NB4 (cell line): Measurements from ENCODE around the gene CCDC13.

Source experiments
- DNase-seq: peaks from one replicate; pipeline ENCODE4 v3.0.0; 2010; ENCODE audit warnings: low read depth
- H3K4me3 ChIP-seq: one replicate; pipeline ENCODE4 v1.5.1; 2011; ENCODE audit warnings: mild to moderate bottlenecking, low read depth, low read length, moderate library complexity
- MYC ChIP-seq: IDR thresholded peaks from 2 replicates; pipeline ENCODE4 v1.6.1; 2011; ENCODE audit warnings: low read depth, low read length
- POLR2A ChIP-seq: IDR thresholded peaks from 2 replicates; pipeline ENCODE4 v1.6.1; 2011; ENCODE audit warnings: mild to moderate bottlenecking; ENCODE audit not compliant: insufficient read length; ENCODE audit errors: extremely low read depth
- TF ChIP-seq, protein P1 (sequence below): IDR thresholded peaks from 2 replicates; pipeline ENCODE4 v1.6.1; 2011; ENCODE audit warnings: low read depth, low read length
- TF ChIP-seq, protein P2 (sequence below): IDR thresholded peaks from one replicate; pipeline ENCODE4 v1.5.1; 2012; ENCODE audit warnings: low read depth, low read length

The CCDC13 gene

DNA sequence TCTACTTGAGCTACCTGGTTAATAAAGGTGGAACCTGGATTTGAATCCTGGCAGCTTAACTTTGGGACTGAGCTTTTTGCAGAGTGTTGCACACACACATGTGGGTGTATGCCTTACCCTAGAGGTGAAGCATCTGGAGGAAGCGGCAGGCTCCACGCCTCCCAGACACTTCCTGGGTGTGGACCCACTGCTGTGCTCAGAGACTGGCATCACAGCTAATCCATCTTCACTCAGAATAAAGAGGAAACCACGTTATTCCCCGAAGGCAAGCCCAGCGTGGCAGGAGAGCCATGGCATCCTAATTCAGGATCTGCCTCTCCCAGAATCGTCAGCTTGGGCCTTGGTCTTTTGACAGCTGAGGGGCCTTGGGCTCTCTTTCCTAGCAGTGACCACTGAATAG is 25.5 kb downstream of the CCDC13 start:
- no peak for TF ChIP-seq MYC
- TF ChIP-seq POLR2A = no peak
- no peak for DNase-seq
- H3K4me3 ChIP-seq = no peak overlapping the region

DNA sequence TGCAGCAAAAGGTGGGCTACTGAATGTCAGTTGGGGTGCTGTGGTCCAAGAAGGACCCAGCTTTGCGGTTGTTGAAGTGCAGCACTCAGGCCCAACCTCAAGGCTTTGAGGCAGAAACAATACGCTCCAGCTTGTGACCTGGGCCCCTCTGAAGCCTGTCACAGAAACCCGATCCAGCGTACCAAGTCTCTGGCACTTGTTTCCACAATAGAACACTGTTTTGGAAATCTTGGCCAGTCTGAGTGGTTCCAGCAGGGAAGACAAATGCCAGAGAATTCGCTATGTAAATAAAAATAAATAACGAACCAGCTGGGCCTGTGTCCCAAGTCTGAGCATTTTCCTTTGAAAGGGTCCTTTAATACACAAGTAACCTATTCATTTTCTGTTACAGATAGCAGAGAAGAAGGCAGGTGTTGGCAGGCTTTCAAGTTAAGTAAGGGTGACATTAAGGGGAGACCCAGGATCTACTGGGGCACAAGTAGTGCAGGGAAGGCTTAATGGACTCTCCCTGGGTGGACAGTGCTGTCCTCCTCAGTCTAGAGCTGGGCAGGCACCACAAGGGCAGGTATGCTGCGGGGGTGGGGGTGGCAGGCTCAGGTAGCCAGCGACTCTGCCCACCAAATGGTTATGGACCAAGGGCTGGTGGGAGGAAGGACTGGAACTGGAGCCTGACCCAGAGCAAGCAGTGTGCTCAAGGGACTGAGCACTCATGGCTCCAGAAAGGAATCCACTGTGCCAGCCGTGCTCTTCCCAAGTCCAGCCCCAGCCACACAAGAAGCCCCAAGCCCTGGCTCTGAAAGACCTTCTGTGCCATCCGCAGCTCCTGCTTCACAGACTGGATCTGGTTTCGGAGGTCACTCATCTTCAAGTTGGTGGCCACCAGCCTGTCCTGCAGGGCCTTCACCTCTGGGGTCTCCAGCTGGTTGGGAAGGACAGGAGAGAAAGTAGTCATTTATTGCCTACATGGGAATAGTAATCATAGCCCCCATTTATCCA is 26.3 kb downstream of the CCDC13 start:
- H3K4me3 ChIP-seq = no peak overlapping the region
- DNase-seq = no peak
- TF ChIP-seq, protein P1, sequence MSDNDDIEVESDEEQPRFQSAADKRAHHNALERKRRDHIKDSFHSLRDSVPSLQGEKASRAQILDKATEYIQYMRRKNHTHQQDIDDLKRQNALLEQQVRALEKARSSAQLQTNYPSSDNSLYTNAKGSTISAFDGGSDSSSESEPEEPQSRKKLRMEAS = no peak
- TF ChIP-seq, protein P2, sequence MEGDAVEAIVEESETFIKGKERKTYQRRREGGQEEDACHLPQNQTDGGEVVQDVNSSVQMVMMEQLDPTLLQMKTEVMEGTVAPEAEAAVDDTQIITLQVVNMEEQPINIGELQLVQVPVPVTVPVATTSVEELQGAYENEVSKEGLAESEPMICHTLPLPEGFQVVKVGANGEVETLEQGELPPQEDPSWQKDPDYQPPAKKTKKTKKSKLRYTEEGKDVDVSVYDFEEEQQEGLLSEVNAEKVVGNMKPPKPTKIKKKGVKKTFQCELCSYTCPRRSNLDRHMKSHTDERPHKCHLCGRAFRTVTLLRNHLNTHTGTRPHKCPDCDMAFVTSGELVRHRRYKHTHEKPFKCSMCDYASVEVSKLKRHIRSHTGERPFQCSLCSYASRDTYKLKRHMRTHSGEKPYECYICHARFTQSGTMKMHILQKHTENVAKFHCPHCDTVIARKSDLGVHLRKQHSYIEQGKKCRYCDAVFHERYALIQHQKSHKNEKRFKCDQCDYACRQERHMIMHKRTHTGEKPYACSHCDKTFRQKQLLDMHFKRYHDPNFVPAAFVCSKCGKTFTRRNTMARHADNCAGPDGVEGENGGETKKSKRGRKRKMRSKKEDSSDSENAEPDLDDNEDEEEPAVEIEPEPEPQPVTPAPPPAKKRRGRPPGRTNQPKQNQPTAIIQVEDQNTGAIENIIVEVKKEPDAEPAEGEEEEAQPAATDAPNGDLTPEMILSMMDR = no peak
- TF ChIP-seq POLR2A (no peak), MYC (no peak)

DNA sequence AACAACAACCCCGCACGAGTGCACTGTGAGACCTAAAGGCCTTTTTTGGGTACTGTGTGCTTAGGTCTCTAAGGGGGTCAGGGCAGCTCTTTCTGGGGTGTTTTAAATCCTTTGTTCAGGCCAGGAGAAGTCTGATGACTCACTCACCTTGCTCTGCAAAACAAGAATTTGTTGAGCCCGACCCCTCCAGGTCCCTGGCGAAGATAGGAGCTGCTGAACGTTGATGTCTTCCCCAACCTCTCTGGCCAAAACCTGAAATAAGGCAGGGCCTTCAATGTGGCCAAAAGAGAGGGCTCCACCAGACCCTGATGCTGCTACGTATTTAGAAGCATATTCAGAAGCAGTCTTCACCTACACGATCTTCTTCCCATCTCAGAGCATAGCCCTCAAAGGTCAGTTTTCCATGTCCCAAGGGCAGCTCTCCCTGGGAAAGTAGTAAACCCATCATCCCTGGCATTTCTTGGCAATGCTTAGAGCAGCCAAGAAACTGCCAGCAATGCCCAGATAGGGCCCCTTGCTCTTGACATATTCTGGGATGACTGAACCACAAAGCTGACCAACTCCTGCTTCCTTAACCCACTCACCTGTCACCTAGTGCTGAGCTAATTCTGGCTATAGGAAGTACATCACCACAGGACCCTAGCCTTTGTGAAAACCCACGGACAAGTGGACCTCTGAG is 27.1 kb downstream of the CCDC13 start:
- TF ChIP-seq, protein P2 = no peak
- TF ChIP-seq, protein P1 = no peak
- TF ChIP-seq POLR2A = no peak
- TF ChIP-seq MYC = no peak
- DNase-seq = no peak
- H3K4me3 ChIP-seq = no peak overlapping the region

DNA sequence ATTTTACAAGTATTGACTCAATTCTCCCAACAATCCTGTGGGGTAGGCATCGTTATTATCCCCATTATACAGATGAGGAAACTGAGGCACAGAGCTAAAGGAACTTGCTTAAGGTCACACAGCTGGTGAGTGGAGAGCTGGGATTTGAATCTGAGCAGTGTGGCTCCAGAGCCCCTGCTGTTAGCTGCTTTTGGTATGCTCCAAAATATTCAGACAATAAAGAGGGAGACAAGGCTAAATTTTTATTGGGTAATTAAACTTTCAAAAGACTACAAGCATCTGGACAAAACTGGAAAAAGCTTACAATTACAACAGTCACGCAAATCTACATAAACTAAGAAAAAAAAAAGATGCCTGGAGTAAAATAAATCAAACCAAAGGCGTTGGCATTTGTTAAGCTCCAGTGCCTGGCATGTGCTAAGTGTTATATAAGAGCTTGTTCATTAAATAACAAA is 27.7 kb downstream of the CCDC13 start:
- TF ChIP-seq MYC (no peak), POLR2A (no peak)
- TF ChIP-seq, protein P1 = no peak
- TF ChIP-seq, protein P2 = no peak
- DNase-seq = no peak
- no peak overlapping the region for H3K4me3 ChIP-seq

DNA sequence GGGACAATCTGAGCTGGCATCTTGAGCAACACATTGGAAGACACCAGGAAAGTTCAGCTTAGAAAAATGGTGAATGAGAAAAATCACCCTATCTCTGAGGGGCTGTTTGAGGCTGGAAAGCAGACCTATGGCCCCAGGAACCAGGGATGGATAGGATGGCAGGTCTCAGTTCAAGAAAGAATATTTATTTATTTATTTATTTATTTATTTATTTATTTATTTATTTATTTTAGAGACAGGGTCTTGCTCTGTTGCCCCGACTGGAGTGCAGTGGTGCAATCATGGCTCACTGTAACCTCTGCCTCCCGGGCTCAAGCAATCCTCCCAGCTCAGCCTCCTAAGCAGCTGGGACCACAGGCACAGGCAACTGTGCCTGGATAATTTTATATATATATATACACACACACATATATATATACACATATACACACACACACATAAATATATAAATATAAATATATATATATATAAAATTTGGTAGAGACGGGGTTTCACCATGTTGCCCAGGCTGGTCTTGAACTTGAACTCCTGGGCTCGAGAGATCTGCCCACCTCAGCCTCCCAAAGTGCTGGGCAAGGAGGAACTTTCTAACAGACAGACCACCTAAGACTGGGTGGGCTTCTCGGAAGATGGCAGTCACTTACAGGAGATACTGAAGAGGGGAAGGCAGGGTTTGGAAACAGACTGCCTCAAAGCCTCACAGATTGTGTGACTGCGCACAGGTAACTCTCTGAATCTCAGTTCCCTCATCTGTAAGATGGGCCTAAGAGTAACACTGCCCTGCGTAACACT is 29.7 kb downstream of the CCDC13 start:
- TF ChIP-seq, protein P1 = no peak
- TF ChIP-seq, protein P2 = no peak
- TF ChIP-seq MYC (no peak), POLR2A (no peak)
- no peak overlapping the region for H3K4me3 ChIP-seq
- no peak for DNase-seq
